Suprapubic skin (tissue), 3 donors: ENCODE measurements around the gene IMMT.

ENCODE experiments used
- CTCF ChIP-seq, 2 donors: fragments of 200-600 bp in 1 of 2; fragments of 450-650 bp in 1 of 2; sonication (generic) in 1 of 2; IDR thresholded peaks; one replicate each; pipeline ENCODE4 v1.5.1; 2016 to 2019; ENCODE audit warnings: antibody characterized with exemption in 2 of 2, mild to moderate bottlenecking in 1 of 2, moderate library complexity in 1 of 2
- EP300 ChIP-seq: sonication (generic); formaldehyde crosslinking; IDR thresholded peaks from one replicate; pipeline ENCODE4 v1.6.1; 2017; ENCODE audit warnings: antibody characterized with exemption

- TF ChIP-seq CTCF (IDR thresholded peaks at IDR 0.05) (no peak), EP300 (no peak)
These were observed 34.0 kb upstream of the IMMT start for GRCh38 chr2:86229221-86229620.
